Keratinocyte (primary cell): Measurements from ENCODE around the gene MFSD6. TPM values are rescaled to one million over a fixed set of nuclear protein-coding genes. Genes with fewer than 3 reads are reported as not detected.

Source experiments
- DNase-seq: peaks from one replicate; pipeline ENCODE4 v3.0.0-alpha.2; 2011; ENCODE audit warnings: low read depth, missing footprints, low spot score
- FAIRE-seq: peaks from 2 replicates; lab custom pipeline; 2011; peaks lifted over from hg19 to GRCh38; lab: Jason Lieb, UNC
- H2AFZ ChIP-seq: 2 replicates; pipeline ENCODE4 v1.6.0; 2012; ENCODE audit warnings: low read length, control low read depth, inconsistent platforms; ENCODE audit not compliant: control insufficient read depth
- H3K27ac ChIP-seq: 2 replicates; pipeline ENCODE4 v1.5.1; 2011; ENCODE audit warnings: low read length; ENCODE audit not compliant: control insufficient read depth, insufficient read depth
- H3K27me3 ChIP-seq: 3 replicates; pipeline ENCODE4 v1.6.0; 2011; ENCODE audit warnings: low read length; ENCODE audit not compliant: control insufficient read depth, insufficient read depth; ENCODE audit errors: extremely low read depth
- H3K36me3 ChIP-seq, 2 experiments: 2 replicates in 1 of 2; 3 replicates in 1 of 2; pipeline ENCODE4 v1.5.1; 2011; ENCODE audit warnings: low read length in 2 of 2, mild to moderate bottlenecking in 1 of 2; ENCODE audit not compliant: control insufficient read depth in 2 of 2, insufficient read depth in 2 of 2; ENCODE audit errors: extremely low read depth in 1 of 2
- H3K4me1 ChIP-seq: 3 replicates; pipeline ENCODE4 v1.5.1; 2011; ENCODE audit warnings: low read length; ENCODE audit not compliant: control insufficient read depth, insufficient read depth; ENCODE audit errors: extremely low read depth
- H3K4me2 ChIP-seq: 3 replicates; pipeline ENCODE4 v1.6.0; 2011; ENCODE audit warnings: low read depth, low read length; ENCODE audit not compliant: control insufficient read depth, insufficient read depth; ENCODE audit errors: extremely low read depth
- H3K4me3 ChIP-seq, 3 experiments: fragments of 200-600 bp in 1 of 3; sonication (generic) in 1 of 3; 2 replicates in 2 of 3; 3 replicates in 1 of 3; pipeline ENCODE4 v1.5.1; 2011 to 2016; ENCODE audit warnings: low read length in 3 of 3, mild to moderate bottlenecking in 3 of 3, control low read depth in 2 of 3, inconsistent platforms in 1 of 3, low read depth in 1 of 3, mixed read lengths in 1 of 3, mixed run types in 1 of 3, moderate library complexity in 1 of 3; ENCODE audit not compliant: control insufficient read depth in 2 of 3, insufficient read depth in 2 of 3; ENCODE audit errors: extremely low read depth in 1 of 3
- H3K79me2 ChIP-seq: 2 replicates; pipeline ENCODE4 v1.6.0; 2012; ENCODE audit warnings: low read length; ENCODE audit not compliant: control insufficient read depth, insufficient read depth
- H3K9ac ChIP-seq: 3 replicates; pipeline ENCODE4 v1.6.0; 2011; ENCODE audit warnings: low read length; ENCODE audit not compliant: control insufficient read depth, insufficient read depth; ENCODE audit errors: extremely low read depth
- H3K9me1 ChIP-seq: 3 replicates; pipeline ENCODE4 v1.6.0; 2011; ENCODE audit warnings: low read length; ENCODE audit not compliant: control insufficient read depth, insufficient read depth; ENCODE audit errors: extremely low read depth
- H3K9me3 ChIP-seq: 2 replicates; pipeline ENCODE4 v1.5.1; 2012; ENCODE audit warnings: low read depth, low read length; ENCODE audit not compliant: control insufficient read depth
- H4K20me1 ChIP-seq: 3 replicates; pipeline ENCODE4 v1.6.0; 2011; ENCODE audit warnings: low read length; ENCODE audit not compliant: control insufficient read depth, insufficient read depth; ENCODE audit errors: extremely low read depth
- CTCF ChIP-seq, 3 experiments: IDR thresholded peaks in 1 of 3; conservative IDR thresholded peaks in 1 of 3; optimal IDR thresholded peaks in 1 of 3; 2 replicates in 2 of 3; 3 replicates in 1 of 3; pipeline versions ENCODE3 to v1.5.1; 2011; ENCODE audit warnings: low read length in 3 of 3, mild to moderate bottlenecking in 3 of 3, moderate library complexity in 2 of 3, control low read depth in 1 of 3, inconsistent platforms in 1 of 3; ENCODE audit not compliant: insufficient read depth in 2 of 3; ENCODE audit errors: extremely low read depth in 1 of 3
- EZH2 ChIP-seq: IDR thresholded peaks from one replicate; pipeline ENCODE4 v1.6.1; 2012; ENCODE audit warnings: inconsistent platforms, mild to moderate bottlenecking, low read length, moderate library complexity
- dilution Hi-C: fragments of 300-500 bp; cut with MboI; formaldehyde crosslinking; loops from one replicate; pipeline ENCODE4 v1.7.0; 2020; ENCODE audit warnings: low sequenced_read_pairs; ENCODE audit not compliant: extremely low pct_ligation_motif_present
- polyA plus RNA-seq, 5 experiments: library from polyadenylated mRNA; depleted of rRNA in 3 of 5; stranded (reverse) in 3 of 5; stranded (forward) in 1 of 5; unstranded in 1 of 5; fragments of >200 nt; gene quantifications; 1 replicate in 1 of 5; 2 replicates in 3 of 5; 3 replicates in 1 of 5; pipeline versions ENCODE4 v1.2.1 to v1.2.3, GENCODE V29; 2011 to 2012; ENCODE audit warnings: missing spikeins in 2 of 5, low read depth in 1 of 5, low replicate concordance in 1 of 5

The MFSD6 gene
- polyA plus RNA-seq, 1 donor (not counting 4 experiments of a cell fraction or from before 2014, with no cell fraction given), result 11.0 TPM

GRCh38 chr2:190458352-190459107 is 50.4 kb downstream of the MFSD6 start:
- Histone ChIP-seq H3K4me1 (no peaks in the 10 kb centered on the region), H3K36me3 (peaks cover 0 to 2% of the 10 kb centered on the region in 2 experiments), H3K9me1 (no peaks in the 10 kb centered on the region), H3K4me3 (no peak overlapping the region), H4K20me1 (no peaks in the 10 kb centered on the region), H3K9me3 (no peaks in the 10 kb centered on the region), H3K27ac (no peak overlapping the region), H3K79me2 (no peaks in the 10 kb centered on the region), H3K27me3 (no peaks in the 10 kb centered on the region), H3K9ac (no peak overlapping the region), H3K4me2 (no peak overlapping the region), H2AFZ (no peak overlapping the region)
- dilution Hi-C loops, result no loop called here
- no peak for TF ChIP-seq EZH2
- TF ChIP-seq CTCF (optimal IDR thresholded peaks at IDR 0.05 in 1 of 3, IDR thresholded peaks at IDR 0.05 in 1 of 3, conservative IDR thresholded peaks at IDR 0.05 in 1 of 3; ENCODE audit: extremely low read depth in 1 of 3, insufficient read depth in 2 of 3, low read length in 3 of 3), result no peak
- DNase-seq (no peak), FAIRE-seq (no peak)

GRCh38 chr2:190459881-190460280 is 51.7 kb downstream of the MFSD6 start:
- Histone ChIP-seq H2AFZ (no peak overlapping the region), H3K9me3 (no peaks in the 10 kb centered on the region), H3K27ac (no peak overlapping the region), H3K9ac (no peak overlapping the region), H3K36me3 (peaks cover 0 to 2% of the 10 kb centered on the region in 2 experiments), H3K27me3 (no peaks in the 10 kb centered on the region), H3K4me2 (no peak overlapping the region), H3K4me3 (no peak overlapping the region), H3K9me1 (no peaks in the 10 kb centered on the region), H4K20me1 (no peaks in the 10 kb centered on the region), H3K79me2 (no peaks in the 10 kb centered on the region), H3K4me1 (no peaks in the 10 kb centered on the region)
- dilution Hi-C loops, result no loop called here
- DNase-seq, result no peak
- no peak for FAIRE-seq
- TF ChIP-seq EZH2, result no peak
- TF ChIP-seq CTCF (optimal IDR thresholded peaks at IDR 0.05 in 1 of 3, IDR thresholded peaks at IDR 0.05 in 1 of 3, conservative IDR thresholded peaks at IDR 0.05 in 1 of 3; ENCODE audit: extremely low read depth in 1 of 3, insufficient read depth in 2 of 3, low read length in 3 of 3), result no peak
